Middle frontal gyrus (tissue), 1 donor: Measurements from ENCODE around the gene PLEKHG4B.

Source experiments
- DNase-seq: peaks from one replicate; pipeline ENCODE4 v3.0.0-alpha.2; 2015; ENCODE audit warnings: low spot score; ENCODE audit errors: extremely low spot score

PLEKHG4B gene

DNA sequence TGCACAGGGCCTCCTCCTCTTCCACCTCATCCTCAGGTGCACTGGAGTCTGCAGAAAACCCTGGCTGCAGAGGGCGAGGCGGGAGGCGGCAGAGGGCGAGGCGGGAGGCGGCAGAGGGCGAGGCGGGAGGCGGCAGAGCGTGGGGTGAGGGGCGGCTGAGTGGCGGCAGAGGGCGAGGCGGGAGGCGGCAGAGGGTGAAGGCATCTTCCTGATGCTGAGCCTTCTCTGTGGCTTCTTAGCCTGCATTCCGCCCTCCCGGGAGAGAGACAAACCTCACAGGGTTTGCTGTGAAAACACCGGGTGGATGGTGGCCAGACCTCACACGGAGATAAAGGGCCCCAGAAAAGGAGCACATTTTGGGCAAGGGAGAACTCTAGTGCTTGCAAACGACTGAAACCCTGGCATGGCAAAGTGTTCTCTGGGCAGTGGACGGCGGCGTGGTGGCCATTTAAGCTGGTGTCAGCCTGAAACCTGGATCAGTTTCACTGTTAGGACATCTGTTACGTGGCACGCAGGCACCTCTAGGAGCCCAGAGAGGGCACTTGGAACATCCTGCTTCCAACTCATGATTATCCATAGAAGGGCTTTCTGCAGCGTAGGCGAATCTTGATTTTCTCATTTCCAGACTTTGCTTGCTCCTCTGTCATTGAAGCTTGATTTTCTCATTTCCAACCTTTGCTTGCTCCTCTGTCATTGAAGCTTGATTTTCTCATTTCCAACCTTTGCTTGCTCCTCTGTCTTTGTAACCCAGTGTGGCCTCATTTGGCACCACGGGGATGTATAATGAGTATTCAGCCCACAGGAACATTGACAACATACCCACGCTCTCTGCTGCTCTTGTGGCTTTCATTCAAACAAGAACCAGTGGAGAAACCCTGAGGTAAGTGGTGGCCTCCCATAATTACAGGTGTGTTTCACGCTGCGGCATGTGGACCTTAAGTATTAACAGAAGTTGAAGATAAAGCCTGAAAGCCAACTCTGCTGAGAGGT lies 16.3 kb upstream of the PLEKHG4B start:
- no peak for DNase-seq

DNA sequence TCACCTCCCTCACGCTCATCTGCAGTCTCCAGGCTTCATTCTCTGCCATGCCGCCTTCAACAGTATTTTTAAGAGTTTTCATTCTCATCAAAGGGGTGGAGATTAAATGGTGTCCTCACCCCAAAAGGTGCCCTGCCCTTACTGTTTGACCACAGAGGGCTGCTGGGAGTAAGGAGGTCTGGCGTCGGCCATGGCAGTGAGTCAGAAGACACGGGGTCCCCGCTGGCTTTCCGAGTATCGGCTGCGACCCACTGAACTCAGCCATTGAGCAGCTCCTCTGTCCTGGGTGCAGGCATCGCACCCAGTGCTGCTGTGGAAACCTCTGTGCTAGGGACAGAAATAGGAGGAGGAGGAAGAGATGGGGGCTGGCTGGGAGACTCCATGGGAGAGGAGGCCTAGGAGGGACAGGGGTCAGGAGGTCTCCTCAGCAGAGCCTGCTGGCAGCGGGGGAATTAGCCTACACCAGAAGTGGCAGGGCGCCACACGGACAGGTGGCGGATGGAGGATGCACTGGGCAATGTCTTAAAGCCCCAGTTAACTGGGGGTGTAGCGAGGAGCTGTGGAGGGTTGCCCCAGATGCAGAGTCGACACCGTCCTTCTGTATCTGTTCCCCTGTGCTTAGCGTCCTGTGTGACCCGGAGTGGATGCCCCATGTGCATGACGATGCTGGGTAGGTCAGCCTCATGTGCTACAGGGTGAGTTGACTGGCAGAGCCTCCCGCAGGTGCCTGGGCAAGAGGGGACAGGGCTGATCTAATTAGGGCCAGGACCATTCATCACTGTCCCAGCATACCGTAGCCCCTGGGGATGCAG lies 15.4 kb upstream of the PLEKHG4B start:
- no peak for DNase-seq

DNA sequence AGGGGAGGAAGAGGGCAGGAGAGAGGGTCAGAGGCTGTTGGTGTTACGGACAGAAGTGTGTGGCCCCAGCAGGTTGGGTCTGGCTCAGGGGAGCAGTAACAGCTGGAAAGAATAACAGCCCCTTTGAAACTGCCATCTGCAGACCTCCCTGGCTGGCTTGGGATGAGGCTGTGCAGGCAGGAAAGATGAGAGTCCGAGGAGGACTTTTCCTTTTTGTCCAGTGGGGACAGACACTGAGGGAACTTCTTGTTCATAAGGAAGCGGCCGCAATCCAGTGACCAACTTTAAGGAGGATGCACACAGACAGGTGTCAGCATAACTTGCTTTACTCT lies 14.8 kb upstream of the PLEKHG4B start:
- DNase-seq: no peak

DNA sequence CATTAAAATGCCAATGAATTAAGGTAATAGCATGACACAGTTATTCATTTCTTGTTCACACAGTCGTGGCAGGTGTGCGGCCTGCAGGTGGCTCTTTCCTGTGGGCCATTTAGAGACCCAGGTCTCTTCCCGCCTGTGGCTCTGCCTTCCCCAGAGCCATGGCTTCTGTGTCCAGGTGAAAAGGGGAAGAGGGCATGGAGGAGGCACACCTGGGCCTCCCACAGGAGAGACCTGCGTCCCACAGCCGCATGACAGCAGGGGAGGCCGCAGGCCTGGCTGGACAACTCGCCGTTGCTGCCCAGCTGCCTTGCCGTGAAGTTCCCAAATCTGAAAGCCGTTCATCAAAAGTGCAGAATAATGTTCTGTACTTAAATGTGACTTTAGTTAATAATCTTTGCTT lies 14.4 kb upstream of the PLEKHG4B start:
- DNase-seq: no peak

DNA sequence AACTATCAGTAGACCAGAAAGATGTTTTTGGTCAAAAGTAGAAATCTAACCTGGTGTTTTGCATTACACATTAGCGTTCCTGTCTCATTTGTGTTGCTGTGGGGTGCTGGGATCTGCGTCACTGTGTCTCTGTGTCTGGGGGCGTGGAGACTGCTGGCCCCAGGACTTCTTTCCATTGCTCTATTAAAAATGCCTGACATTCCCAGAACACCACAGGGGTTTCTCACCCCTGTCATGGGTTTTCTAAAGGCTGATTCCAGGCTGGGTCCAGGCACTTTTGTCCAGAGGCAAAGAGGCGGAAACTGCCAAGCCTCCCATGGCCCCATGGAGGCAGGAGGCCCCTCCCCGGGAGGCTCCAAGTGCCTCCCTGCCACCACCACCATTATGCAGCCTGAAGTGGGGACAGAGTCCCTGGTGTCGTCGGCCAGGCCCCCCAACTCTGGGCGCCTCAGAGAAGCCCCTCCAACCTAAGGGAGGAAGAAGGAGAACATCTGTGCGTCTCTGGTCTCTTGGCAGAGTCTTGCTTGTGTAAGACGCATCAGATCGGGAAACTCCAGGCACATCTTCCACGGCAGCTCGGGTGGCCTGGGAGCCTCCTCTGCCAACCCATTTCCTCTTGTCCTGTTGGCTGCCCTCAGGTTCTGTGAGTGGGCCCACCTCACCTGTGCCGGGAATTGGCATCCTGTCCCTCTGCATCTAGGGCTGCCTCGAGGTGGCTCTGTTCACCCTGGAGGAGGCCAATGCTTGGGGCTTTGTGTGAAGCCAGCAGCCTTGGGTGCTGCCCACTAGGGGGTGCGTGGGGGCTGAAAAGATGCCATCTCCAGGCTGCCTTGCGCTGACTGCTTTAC lies 13.8 kb upstream of the PLEKHG4B start:
- DNase-seq: no peak

DNA sequence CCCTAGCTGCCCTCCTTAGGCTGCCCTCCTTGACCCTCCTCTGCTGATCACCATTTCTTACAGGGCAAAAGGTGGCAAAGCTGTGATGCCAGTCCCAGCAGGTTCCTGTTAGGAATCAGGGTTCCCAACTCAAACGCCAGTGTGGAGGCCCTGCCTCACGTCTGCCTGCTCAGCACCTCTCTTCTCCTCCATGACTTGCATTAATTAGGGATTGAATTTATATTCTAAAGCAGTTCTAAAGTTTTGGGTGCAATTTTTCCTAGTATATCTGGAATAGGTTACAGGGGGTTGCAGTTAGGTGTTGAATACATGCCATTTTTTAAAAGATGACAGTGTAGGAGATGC lies 13.2 kb upstream of the PLEKHG4B start:
- no peak for DNase-seq

DNA sequence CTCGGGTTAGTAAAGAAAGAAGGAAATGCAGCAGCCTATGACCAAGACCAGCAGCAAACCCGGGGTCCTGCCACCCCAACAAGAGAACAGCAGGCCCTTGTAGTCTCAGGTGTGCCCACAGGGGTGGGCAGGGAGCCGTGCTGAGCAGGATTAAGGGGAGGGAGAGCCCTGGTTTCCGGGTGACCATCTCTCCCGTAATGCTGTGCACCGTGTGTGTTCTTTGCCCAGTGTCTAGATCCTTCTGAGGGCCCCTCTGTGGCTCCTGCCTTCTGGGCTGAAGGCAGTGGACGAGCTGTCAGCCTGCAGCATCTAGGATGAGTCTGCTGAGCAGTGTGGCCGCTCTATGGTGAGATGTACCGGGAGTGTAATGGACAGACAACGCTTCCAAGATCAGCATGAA lies 12.7 kb upstream of the PLEKHG4B start:
- no peak for DNase-seq

DNA sequence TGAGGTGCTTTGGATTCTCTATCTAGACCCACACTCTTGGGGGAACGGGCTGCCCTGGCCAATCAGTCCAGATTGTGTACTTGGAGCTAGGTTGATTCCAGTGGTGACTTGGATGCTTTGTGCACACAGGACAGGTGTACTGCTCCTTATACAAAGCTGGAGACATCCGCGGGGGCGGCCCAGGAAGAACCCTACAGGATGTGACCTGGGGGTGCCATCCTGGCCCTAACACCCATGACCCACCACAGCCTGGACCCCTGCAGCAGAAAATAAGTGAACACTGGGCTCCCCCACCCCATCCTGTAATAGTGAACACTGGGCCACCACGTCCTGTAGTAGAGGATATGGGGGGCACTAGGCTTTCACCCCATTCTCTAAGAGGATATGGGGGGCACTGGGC lies 12.1 kb upstream of the PLEKHG4B start:
- no peak for DNase-seq

DNA sequence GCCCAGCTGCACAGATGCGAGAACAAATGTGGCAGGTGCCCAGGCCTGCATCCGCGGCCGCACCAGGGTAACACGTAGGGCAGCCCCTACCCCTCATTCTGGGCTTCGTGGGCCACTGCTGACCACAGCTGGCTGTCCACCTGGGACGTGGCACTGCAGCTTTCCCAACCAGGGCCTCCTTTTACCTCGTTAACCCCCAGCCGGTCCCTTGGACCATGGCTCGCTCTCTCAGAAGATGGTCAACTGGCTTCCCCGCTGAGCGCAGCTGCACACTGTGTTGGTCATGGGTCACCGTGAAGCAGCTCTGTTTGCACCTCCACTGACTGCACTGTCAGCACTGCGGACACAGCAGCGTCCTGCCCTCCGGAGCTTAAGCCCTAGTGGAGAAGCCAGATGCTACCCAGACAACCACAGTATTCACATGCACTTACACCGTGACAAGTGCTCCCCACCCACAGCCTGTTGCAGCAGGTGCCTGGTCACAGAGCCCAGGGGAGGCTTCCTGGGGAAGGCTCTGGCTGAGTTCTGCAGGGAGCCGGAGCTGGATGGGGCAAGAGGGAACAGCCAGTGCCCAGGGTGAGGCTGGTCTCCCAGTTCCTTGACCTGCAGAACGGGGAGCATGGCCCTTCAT lies 10.5 kb upstream of the PLEKHG4B start:
- DNase-seq: no peak

DNA sequence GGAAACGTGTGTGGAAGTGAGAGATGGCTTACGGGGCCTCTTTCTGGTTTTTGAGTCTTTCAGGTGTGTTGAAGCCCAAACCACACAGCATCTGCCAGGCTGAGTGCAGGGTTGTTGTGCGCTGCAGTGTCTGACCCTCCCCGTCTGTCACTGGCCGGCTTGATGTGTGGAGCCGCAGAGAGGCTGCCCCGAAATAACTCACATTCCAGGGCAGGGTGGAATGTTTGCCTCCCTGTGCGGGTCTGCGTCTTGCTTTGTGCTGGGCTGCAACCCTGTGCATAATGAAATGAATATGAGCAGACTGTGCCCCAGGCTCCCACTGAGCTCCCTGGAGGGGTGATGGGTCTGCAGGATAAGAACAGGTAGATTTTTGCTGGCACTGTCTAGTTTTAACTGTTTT lies 9.9 kb upstream of the PLEKHG4B start:
- DNase-seq: no peak

DNA sequence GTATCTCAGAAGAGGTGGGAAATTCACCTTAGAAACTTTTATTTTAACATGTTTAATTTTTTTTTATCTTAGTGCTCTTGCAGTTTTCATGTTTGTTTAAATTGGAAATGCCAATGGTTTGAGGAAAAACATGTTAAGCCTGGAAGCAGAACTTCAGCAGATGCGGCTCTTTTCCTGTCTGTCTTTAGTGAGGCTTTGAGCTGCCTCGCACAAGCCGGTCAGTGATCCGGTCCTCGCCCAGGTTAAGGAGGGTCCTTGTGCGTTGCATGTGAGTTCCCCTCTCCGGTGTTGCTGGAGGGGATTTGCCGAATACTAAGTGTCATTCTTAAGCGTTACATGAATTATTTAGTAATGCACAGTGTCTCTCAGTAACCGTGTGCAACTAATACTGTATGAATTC lies 9.4 kb upstream of the PLEKHG4B start:
- no peak for DNase-seq

DNA sequence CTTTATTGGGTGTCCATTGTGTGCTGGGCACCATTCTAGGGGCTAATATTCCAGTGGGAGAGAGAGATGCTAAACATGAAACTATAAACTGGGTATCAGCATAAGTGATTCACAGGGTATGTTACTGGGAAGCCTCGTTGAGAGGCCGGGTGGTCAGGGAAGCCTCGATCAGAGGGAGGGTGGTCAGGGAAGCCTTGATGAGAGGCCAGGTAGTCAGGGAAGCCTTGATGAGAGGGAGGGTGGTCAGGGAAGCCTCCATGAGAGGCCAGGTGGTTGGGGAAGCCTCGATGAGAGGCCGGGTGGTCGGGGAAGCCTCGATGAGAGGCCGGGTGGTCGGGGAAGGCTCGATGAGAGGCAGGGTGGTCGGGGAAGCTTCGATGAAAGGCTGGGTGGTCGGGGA lies 8.9 kb upstream of the PLEKHG4B start:
- DNase-seq: no peak

DNA sequence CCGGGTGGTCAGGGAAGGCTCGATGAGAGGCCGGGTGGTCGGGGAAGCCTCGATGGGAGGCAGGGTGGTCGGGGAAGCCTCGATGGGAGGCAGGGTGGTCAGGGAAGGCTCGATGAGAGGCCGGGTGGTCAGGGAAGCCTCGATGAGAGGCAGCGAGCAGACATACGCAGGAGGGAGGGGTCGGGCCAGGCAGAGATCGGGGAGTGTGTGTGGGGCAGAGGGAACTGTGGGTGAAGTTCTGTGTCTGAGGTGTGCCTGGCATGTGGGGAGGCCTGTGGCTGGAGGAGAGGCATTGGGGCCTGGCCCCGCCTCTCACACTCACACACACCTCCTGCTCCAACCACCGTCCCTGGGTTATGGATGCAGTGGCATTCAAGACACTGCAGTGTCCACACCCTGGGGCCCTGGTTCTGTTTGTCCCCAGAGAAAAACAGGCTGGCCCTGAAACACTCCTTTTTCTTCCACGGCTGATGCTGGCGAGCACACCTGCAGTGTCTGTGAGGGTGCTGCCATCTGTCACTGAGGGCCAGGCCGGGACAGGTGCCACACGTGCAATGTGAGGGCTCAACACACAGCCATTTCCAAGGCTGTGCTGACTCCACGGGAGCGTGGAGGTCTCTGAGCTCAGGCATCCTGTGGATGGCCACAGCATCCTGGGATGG lies 6.5 kb upstream of the PLEKHG4B start:
- DNase-seq: no peak

DNA sequence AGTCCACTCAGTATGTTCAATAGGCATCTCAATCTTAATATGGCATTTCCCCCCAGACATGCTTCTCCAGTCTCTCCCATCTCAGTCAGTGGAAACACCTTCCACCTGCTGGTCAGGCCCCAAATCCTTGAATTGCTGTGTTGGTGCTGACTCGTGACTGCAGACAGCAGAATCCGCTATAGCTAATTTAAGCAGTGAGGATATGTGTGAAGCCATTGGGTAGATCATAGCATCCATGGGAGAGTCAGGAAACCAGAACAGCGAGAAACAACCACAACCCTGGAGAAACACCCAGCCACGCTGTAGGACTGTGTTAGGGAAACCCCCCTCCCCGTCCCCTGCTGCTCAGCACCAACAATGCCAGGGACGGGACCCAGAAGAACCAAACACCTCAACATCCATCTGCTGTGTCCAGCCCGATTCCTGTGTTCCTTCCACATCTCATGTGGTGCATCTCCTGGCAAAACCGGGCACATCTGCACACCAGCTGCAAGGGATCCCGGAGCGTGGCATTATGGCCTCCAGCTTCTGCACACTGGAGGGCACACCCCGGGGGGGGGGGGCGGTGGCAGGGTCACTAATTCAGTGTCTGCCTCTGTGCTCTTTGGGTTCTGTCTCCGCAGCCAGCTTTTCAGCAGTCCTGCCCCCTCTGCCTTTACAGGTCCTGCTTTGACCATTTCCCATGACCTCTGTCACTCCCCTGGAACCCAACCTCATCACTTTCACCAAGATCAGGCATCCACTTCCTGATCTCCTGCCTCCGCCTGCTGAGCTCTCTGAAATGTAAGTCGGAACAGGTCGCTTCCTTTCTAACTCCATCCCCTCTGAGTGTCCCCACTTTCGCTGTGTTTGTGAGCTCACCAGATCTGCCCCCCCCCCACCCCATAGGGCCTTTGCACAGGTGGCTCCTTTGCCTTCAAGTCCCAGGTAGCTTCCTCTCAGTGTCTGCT lies 2.4 kb upstream of the PLEKHG4B start:
- no peak for DNase-seq

DNA sequence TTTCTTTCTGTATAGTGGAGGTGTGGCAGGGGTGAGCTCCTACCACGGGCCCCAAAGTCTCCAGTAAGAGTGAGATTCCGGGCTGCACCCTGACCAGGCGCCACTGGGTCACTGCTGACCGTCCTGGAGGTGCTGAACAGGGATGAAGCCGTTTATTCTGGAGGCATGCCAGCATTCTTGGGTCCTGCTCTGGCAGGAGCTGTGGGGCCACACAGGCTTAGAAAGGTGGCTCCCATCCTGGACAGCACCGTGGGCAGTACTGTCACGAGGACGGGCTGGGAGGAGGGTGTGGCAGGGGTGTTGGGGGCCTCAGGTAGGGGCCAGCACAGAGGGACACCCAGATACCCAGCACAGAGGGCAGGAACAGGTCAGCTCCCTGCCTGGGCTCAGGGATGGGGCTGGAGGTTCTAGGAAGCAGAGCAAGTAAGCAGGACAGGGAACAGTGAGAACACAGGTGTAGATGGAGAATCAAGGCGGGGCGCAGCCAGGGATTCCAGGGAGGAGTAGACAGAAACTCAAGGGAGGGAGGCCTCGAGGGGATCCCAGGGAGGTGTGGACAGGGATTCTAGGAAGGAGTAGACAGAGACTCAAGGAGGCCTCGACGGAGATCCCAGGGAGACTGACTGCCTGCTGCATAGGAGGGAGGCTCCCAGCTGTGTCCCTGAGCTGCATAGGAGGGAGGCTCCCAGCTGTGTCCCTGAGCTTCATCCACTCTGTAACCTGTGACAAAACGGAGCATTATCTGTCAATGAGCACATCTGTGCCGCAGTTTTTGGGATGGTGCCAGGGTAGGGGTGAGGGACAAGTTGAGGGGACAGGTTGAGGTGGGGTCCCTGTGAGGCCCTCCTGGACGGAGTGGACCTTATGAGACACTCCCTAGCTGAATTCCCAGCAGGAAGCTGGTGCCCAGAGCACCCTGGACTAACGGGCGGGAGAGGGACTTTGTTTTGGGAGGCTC lies 1.1 kb upstream of the PLEKHG4B start:
- no peak for DNase-seq

DNA sequence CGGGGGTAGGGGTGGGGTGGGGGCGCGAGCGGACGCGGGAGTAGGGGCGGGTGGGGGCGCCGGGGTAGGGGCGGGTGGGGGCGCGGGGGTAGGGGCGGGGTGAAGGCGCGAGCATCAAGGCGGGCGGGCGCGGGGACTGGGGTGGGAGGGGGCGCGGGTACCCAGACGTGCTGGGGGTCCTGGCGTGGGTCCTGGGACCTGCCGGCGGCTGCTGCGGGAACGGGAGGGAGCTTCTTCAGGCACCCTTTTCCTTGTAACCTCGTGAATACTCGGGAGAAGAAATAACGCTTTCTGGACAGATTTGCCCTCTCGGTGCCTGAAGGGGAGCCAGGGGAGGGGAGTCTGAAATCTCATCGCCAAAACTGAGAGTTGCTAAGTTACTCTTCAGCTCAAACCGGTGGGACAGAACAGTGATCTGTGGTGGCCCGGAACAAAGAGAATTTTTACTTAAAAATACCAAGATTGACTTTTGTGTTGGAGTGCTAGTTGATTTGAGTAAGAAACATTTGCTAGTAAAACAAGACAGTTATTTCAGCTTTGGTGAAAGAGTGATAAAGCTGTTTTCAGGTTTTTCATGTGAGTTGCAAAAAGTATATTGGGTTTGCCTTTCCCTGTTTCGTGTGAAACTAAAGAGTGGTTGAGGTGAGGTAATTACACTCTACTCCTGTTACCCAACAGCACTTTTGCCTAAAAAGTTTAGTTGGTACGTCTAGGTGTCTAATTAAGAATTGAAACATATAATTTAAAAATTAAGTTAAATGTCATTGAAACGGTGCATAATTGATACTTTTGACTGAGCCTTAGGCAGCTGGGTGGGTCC lies 643 bp downstream of the PLEKHG4B start:
- DNase-seq: no peak

DNA sequence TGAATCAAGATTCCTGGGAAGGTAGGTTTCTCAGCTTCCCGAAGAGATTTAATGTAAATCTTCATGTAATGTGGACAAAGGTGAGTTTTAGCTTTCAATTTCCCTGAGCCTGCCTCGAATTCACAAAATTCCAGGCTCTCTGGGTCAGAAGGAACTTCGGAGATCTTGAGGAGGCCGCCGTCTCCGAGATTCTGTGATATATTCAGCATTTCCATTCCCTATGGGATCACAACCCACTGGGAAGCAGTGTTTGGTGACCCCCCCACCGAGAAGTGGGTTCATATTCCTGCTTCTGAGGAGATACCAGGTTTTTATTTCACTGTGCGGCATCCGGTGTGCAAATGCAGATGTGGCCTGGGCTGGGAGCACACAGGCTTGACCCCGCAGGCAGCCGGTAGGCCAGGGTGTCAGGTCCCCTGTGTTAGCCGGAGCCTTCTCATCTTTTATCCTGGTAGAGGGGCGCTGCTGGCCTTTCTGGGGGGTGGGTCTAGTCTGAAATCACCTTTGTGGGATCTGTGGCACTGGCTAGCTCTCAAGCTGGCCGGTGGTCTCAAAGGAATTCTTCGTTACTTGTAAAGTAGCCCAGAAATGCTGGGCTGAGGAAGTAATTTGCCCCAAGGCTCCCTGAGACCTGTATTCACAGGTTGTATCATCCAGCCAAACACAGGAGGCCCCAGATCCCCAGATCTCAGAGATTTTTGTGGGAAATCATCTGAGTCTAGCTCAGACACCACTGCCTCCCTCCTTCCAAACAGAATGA lies 1.4 kb downstream of the PLEKHG4B start:
- no peak for DNase-seq
